Karpas-422 (cell line): ENCODE measurements around the gene NUP43. TPM values are rescaled to one million over a fixed set of nuclear protein-coding genes. Genes with fewer than 3 reads are reported as not detected.

Experiments
- total RNA-seq: library from RNA; depleted of rRNA; stranded (reverse); fragments of >200 nt; shearing (Covaris generic); gene quantifications from 2 replicates; pipeline ENCODE4 v1.2.3, GENCODE V29; 2014; ENCODE audit warnings: low replicate concordance; rRNA removed

Gene NUP43
- total RNA-seq, 1 experiment from 2014 or later, result 35.7 TPM

Other genes starting within 250 kb of the NUP43 start
- gene PPIL4, start 200.5 kb downstream of the NUP43 start, total RNA-seq, result 14.2 and 25.0 TPM in 2 replicates
- gene GINM1, start 180.2 kb downstream of the NUP43 start, total RNA-seq, result 14.1 and 21.7 TPM in 2 replicates
- gene KATNA1, start 97.8 kb downstream of the NUP43 start, total RNA-seq, result 20.9 and 32.1 TPM in 2 replicates
- gene LATS1, start 28.4 kb downstream of the NUP43 start, total RNA-seq, result 13.5 and 29.7 TPM in 2 replicates
- gene PCMT1, start 3.2 kb upstream of the NUP43 start, total RNA-seq, result 79.1 and 116 TPM in 2 replicates
- 3.5 and 5.4 TPM in 2 replicates for gene LRP11, start 117.8 kb upstream of the NUP43 start, total RNA-seq
- not detected in 2 replicates for gene RAET1E, start 151.6 kb upstream of the NUP43 start, total RNA-seq
- not detected in 2 replicates for gene RAET1G, start 176.6 kb upstream of the NUP43 start, total RNA-seq
- 0.56 and 0.76 TPM in 2 replicates for gene ULBP2, start 195.5 kb upstream of the NUP43 start, total RNA-seq
- gene ULBP1, start 217.4 kb upstream of the NUP43 start, total RNA-seq, result 1.0 and 5.1 TPM in 2 replicates